HepG2 (cell line): ENCODE results near the gene RNF150. TPM values are rescaled to one million over a fixed set of nuclear protein-coding genes. Genes with fewer than 3 reads are reported as not detected.

ENCODE experiments used
- ATAC-seq: fragments of 200-7000 bp; cut with Tn5 transposase; 3 replicates; pipeline ENCODE4 v1.9.1; 2020; ENCODE audit warnings: mild to moderate bottlenecking, moderate library complexity
- BruUV-seq: library from RNA; stranded (reverse); fragments of 400-500 nt; replicated peaks from 2 replicates; lab custom pipeline; 2021; lab: Mats Ljungman, UMichigan
- CTCF ChIA-PET: fragments of 300-600 bp; formaldehyde crosslinking; extraction: SDS; loops from one replicate; lab custom pipeline; 2021; ENCODE audit warnings: low total read pairs, inconsistent platforms, low intra/inter-chr PET ratio; lab: Yijun Ruan, JAX
- POLR2A ChIA-PET: fragments of 350-600 bp; sonication (Branson Sonifier 250); formaldehyde crosslinking; loops from one replicate; lab custom pipeline; 2020; ENCODE audit warnings: antibody characterized with exemption, inconsistent platforms; lab: Yijun Ruan, JAX
- DNase-seq: peaks from one replicate; pipeline ENCODE4 v3.0.0-alpha.2; 2015; ENCODE audit warnings: low spot score
- FAIRE-seq: peaks from 3 replicates; lab custom pipeline; 2011; peaks lifted over from hg19 to GRCh38; lab: Jason Lieb, UNC
- H2AFZ ChIP-seq: one replicate; pipeline ENCODE4 v1.6.1; 2011; ENCODE audit warnings: low read length, inconsistent platforms
- H3K27ac ChIP-seq: fragments of 300-600 bp; 3 replicates; pipeline ENCODE4 v1.8.0; 2011; ENCODE audit warnings: mixed run types, mild to moderate bottlenecking, mixed read lengths, low read length, inconsistent platforms; ENCODE audit not compliant: insufficient read depth; ENCODE audit errors: extremely low read length
- H3K27me3 ChIP-seq, 2 experiments: fragments of 200-600 bp in 1 of 2; 2 replicates in 1 of 2; 3 replicates in 1 of 2; pipeline versions ENCODE4 v1.6.0 to v1.8.0; 2011; ENCODE audit warnings: low read length in 2 of 2, mild to moderate bottlenecking in 2 of 2, moderate library complexity in 2 of 2, inconsistent platforms in 1 of 2; ENCODE audit not compliant: insufficient read depth in 2 of 2, control insufficient read depth in 1 of 2
- H3K36me3 ChIP-seq, 2 experiments: fragments of 200-600 bp in 1 of 2; replicated peaks in 1 of 2; 2 replicates in 1 of 2; 3 replicates in 1 of 2; pipeline versions ENCODE4 v1.5.1 to v1.8.0; 2011; ENCODE audit warnings: low read length in 2 of 2, inconsistent platforms in 1 of 2; ENCODE audit not compliant: insufficient read depth in 2 of 2, control insufficient read depth in 1 of 2
- H3K4me1 ChIP-seq: 2 replicates; pipeline ENCODE4 v1.5.1; 2012; ENCODE audit warnings: low read length, inconsistent platforms; ENCODE audit not compliant: insufficient read depth
- H3K4me2 ChIP-seq: 2 replicates; pipeline ENCODE4 v1.6.0; 2011; ENCODE audit warnings: low read depth, low read length, inconsistent platforms
- H3K4me3 ChIP-seq, 3 experiments: fragments of 200-600 bp in 1 of 3; sonication (generic), shearing (Covaris generic) in 1 of 3; replicated peaks in 1 of 3; 2 replicates each; pipeline ENCODE4 v1.5.1; 2011 to 2016; ENCODE audit warnings: low read length in 3 of 3, inconsistent platforms in 2 of 3, low read depth in 2 of 3, mild to moderate bottlenecking in 2 of 3, control low read depth in 1 of 3, mixed read lengths in 1 of 3; ENCODE audit not compliant: insufficient read depth in 1 of 3
- H3K79me2 ChIP-seq: one replicate; pipeline ENCODE4 v1.6.1; 2011; ENCODE audit warnings: low read length, inconsistent platforms; ENCODE audit not compliant: insufficient read depth
- H3K9ac ChIP-seq: 2 replicates; pipeline ENCODE4 v1.6.0; 2011; ENCODE audit warnings: mild to moderate bottlenecking, low read depth, low read length, inconsistent platforms; ENCODE audit not compliant: insufficient read depth
- H3K9me3 ChIP-seq: 2 replicates; pipeline ENCODE4 v1.5.1; 2012; ENCODE audit warnings: mild to moderate bottlenecking, low read length
- H4K20me1 ChIP-seq: 2 replicates; pipeline ENCODE4 v1.6.0; 2011; ENCODE audit warnings: inconsistent platforms, mild to moderate bottlenecking, low read length, moderate library complexity; ENCODE audit not compliant: insufficient read depth
- ARID3A ChIP-seq: IDR thresholded peaks from 2 replicates; pipeline ENCODE4 v1.6.1; 2012; ENCODE audit warnings: low read depth, low read length, improper control_type of control experiment
- CEBPZ ChIP-seq: IDR thresholded peaks from 2 replicates; pipeline ENCODE4 v1.6.1; 2012; ENCODE audit warnings: low read length, improper control_type of control experiment
- CHCHD3 ChIP-seq: sonication (generic); formaldehyde crosslinking; IDR thresholded peaks from 2 replicates; pipeline ENCODE4 v1.8.0; 2022; ENCODE audit warnings: mild to moderate bottlenecking, missing genetic modification reagents, moderate library complexity
- GABPB1 ChIP-seq: IDR thresholded peaks from 2 replicates; pipeline ENCODE4 v1.6.1; 2016; ENCODE audit warnings: mild to moderate bottlenecking, missing genetic modification reagents, moderate library complexity, missing compliant biosample characterization
- GATA4 ChIP-seq: sonication (generic); IDR thresholded peaks from 2 replicates; pipeline ENCODE4 v1.6.1; 2016; ENCODE audit warnings: antibody characterized with exemption, low read depth, borderline replicate concordance
- HDAC6 ChIP-seq: fragments of 200-600 bp; sonication (generic); IDR thresholded peaks from 2 replicates; pipeline ENCODE4 v1.7.0; 2017; ENCODE audit warnings: mild to moderate bottlenecking, antibody characterized with exemption, low read length, low read depth
- HHEX ChIP-seq: IDR thresholded peaks from 2 replicates; pipeline ENCODE4 v1.6.1; 2016; ENCODE audit warnings: control low read depth
- JDP2 ChIP-seq: sonication (generic); formaldehyde crosslinking; IDR thresholded peaks from 2 replicates; pipeline ENCODE4 v1.8.1; 2022; ENCODE audit warnings: missing genetic modification reagents, borderline replicate concordance
- MATR3 ChIP-seq: sonication (generic); formaldehyde crosslinking; IDR thresholded peaks from 2 replicates; pipeline ENCODE4 v1.4.0; 2020; ENCODE audit warnings: missing genetic modification reagents
- PAX8 ChIP-seq: sonication (generic); formaldehyde crosslinking; IDR thresholded peaks from 2 replicates; pipeline ENCODE4 v1.8.0; 2022; ENCODE audit warnings: mild to moderate bottlenecking, missing genetic modification reagents, borderline replicate concordance
- ZNF205 ChIP-seq: IDR thresholded peaks from 2 replicates; pipeline ENCODE4 v1.6.1; 2018; ENCODE audit warnings: missing biosample characterization, missing genetic modification reagents
- ZNF605 ChIP-seq: sonication (generic); formaldehyde crosslinking; IDR thresholded peaks from 2 replicates; pipeline ENCODE4 v1.8.0; 2022; ENCODE audit warnings: mild to moderate bottlenecking, missing genetic modification reagents
- ZNF652 ChIP-seq: IDR thresholded peaks from 2 replicates; pipeline ENCODE4 v1.6.1; 2016; ENCODE audit warnings: low read depth, borderline replicate concordance
- ZSCAN29 ChIP-seq: sonication (generic); formaldehyde crosslinking; conservative IDR thresholded peaks from 2 replicates; pipeline ENCODE4 v1.4.0; 2020; ENCODE audit warnings: mild to moderate bottlenecking, missing genetic modification reagents
- ZSCAN31 ChIP-seq: sonication (generic); formaldehyde crosslinking; IDR thresholded peaks from 2 replicates; pipeline ENCODE4 v1.5.0; 2020; ENCODE audit warnings: low read depth, mild to moderate bottlenecking, missing genetic modification reagents
- WGBS: methylation state at CpG from one replicate; pipeline ENCODE4 v1.1.6; 2017; ENCODE audit warnings: low lambda C conversion rate; 5-methylcytosine and 5-hydroxymethylcytosine counted together
- in situ Hi-C: cut with HindIII; loops from 2 replicates; pipeline ENCODE4 v1.10.0; 2017; ENCODE audit warnings: low pct_unique_long_range_greater_than_20kb; ENCODE audit not compliant: extremely low pct_ligation_motif_present
- intact Hi-C: fragments of 100-400 bp; cut with micrococcal nuclease; formaldehyde crosslinking; loops from one replicate; pipeline ENCODE4 v1.10.0; 2022; ENCODE audit not compliant: unreplicated experiment
- polyA plus RNA-seq, 8 experiments: library from polyadenylated mRNA; depleted of rRNA in 3 of 8; stranded (reverse) in 7 of 8; unstranded in 1 of 8; fragments of >200 nt; fragmentation: Illumina TruSeq in 4 of 8; extraction: Trizol in 4 of 8; gene quantifications; 2 replicates each; pipeline versions ENCODE4 v1.2.1 to v1.2.3, GENCODE V29; 2011 to 2016; ENCODE audit warnings: low read depth in 4 of 8, missing spikeins in 1 of 8, mixed read lengths in 1 of 8; ENCODE audit not compliant: insufficient read depth in 1 of 8
- total RNA-seq, 5 experiments: library from RNA; depleted of rRNA; stranded (reverse); fragments of >200 nt; fragmentation: Illumina TruSeq; extraction: Trizol; gene quantifications; 2 replicates each; pipeline ENCODE4 v1.2.3, GENCODE V29; 2016; ENCODE audit warnings: low read depth in 1 of 5
- TF ChIP-seq, protein P1 (sequence below): sonication (generic); formaldehyde crosslinking; IDR thresholded peaks from 2 replicates; pipeline ENCODE4 v1.4.0; 2020; ENCODE audit warnings: missing genetic modification reagents
- TF ChIP-seq, protein P2 (sequence below): fragments of 450-650 bp; IDR thresholded peaks from 2 replicates; pipeline ENCODE4 v1.6.1; 2017; ENCODE audit warnings: mild to moderate bottlenecking

The RNF150 gene
- total and polyA plus RNA-seq, 2 of the 13 experiments (the other 11 are each of a cell fraction or from before 2014, with no cell fraction given), result 0.02 to 0.03 TPM

DNA sequence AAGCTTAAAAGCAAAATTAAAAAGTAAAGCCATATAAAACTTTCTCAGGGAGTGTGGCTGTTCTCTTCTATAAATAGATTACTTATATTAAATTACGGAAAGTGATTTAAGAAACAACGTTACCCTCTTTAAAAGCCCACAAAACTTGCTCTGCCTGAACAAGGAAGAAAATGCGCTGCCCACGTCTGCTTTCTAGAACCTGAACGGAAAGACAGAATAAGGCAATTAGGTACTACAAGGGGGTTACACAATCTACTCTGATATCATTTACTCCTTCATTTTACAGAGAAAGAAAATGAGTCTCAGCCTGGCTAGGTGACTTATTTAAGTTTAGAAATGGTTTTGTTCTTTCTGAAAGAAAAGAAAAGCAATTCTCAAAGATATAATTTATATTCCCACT is 147.2 kb downstream of the RNF150 start:
- H3K27ac ChIP-seq, result no peak overlapping the region
- H3K27me3 ChIP-seq, result no peaks in the 10 kb centered on the region
- H3K4me2 ChIP-seq, result no peak overlapping the region
- no peaks in the 10 kb centered on the region for H3K4me1 ChIP-seq
- no peaks in the 10 kb centered on the region for H3K79me2 ChIP-seq
- no peaks in the 10 kb centered on the region for H3K9me3 ChIP-seq
- ATAC-seq (no peak), DNase-seq (no peak), FAIRE-seq (no peak)
- WGBS, result 9% methylated on average over 5 of the region's 5 CpGs
- in situ Hi-C loops, result no loop called here
- intact Hi-C loops, result no loop called here
- H3K4me3 ChIP-seq, result no peak overlapping the region
- BruUV-seq, result no TSS peak
- ChIA-PET POLR2A (no interaction called here), CTCF (no interaction called here)
- H3K36me3 ChIP-seq, result no peaks in the 10 kb centered on the region
- H4K20me1 ChIP-seq, result no peaks in the 10 kb centered on the region
- H2AFZ ChIP-seq, result no peak overlapping the region
- no peak overlapping the region for H3K9ac ChIP-seq
- no peak for TF ChIP-seq HDAC6
- no peak for TF ChIP-seq CHCHD3 (CRISPR knock-in tag)
- TF ChIP-seq HHEX (CRISPR knock-in tag), result no peak
- no peak for TF ChIP-seq JDP2 (CRISPR knock-in tag)
- no peak for TF ChIP-seq ZNF652 (CRISPR knock-in tag)
- TF ChIP-seq CEBPZ, result no peak
- TF ChIP-seq ZSCAN31 (CRISPR knock-in tag), result no peak
- TF ChIP-seq, protein P1, sequence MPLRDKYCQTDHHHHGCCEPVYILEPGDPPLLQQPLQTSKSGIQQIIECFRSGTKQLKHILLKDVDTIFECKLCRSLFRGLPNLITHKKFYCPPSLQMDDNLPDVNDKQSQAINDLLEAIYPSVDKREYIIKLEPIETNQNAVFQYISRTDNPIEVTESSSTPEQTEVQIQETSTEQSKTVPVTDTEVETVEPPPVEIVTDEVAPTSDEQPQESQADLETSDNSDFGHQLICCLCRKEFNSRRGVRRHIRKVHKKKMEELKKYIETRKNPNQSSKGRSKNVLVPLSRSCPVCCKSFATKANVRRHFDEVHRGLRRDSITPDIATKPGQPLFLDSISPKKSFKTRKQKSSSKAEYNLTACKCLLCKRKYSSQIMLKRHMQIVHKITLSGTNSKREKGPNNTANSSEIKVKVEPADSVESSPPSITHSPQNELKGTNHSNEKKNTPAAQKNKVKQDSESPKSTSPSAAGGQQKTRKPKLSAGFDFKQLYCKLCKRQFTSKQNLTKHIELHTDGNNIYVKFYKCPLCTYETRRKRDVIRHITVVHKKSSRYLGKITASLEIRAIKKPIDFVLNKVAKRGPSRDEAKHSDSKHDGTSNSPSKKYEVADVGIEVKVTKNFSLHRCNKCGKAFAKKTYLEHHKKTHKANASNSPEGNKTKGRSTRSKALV (CRISPR knock-in tag), result no peak
- no peak for TF ChIP-seq ARID3A
- TF ChIP-seq GATA4, result no peak
- TF ChIP-seq PAX8, result no peak
- no peak for TF ChIP-seq GABPB1 (CRISPR knock-in tag)
- no peak for TF ChIP-seq ZSCAN29 (CRISPR knock-in tag)
- TF ChIP-seq, protein P2, sequence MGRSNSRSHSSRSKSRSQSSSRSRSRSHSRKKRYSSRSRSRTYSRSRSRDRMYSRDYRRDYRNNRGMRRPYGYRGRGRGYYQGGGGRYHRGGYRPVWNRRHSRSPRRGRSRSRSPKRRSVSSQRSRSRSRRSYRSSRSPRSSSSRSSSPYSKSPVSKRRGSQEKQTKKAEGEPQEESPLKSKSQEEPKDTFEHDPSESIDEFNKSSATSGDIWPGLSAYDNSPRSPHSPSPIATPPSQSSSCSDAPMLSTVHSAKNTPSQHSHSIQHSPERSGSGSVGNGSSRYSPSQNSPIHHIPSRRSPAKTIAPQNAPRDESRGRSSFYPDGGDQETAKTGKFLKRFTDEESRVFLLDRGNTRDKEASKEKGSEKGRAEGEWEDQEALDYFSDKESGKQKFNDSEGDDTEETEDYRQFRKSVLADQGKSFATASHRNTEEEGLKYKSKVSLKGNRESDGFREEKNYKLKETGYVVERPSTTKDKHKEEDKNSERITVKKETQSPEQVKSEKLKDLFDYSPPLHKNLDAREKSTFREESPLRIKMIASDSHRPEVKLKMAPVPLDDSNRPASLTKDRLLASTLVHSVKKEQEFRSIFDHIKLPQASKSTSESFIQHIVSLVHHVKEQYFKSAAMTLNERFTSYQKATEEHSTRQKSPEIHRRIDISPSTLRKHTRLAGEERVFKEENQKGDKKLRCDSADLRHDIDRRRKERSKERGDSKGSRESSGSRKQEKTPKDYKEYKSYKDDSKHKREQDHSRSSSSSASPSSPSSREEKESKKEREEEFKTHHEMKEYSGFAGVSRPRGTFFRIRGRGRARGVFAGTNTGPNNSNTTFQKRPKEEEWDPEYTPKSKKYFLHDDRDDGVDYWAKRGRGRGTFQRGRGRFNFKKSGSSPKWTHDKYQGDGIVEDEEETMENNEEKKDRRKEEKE, result no peak
- no peak for TF ChIP-seq ZNF605 (CRISPR knock-in tag)
- TF ChIP-seq MATR3 (CRISPR knock-in tag), result no peak
- no peak for TF ChIP-seq ZNF205
- TF ChIP-seq, all 625 proteins: peak for 0
